ENCODE data around the gene NRXN3. TPM values are rescaled to one million over a fixed set of nuclear protein-coding genes. Genes with fewer than 3 reads are reported as not detected.

The NRXN3 gene
- total and polyA plus RNA-seq, 2 of the 4 experiments (the other 2 are of a cell fraction), result 4.8 to 25.1 TPM

DNA sequence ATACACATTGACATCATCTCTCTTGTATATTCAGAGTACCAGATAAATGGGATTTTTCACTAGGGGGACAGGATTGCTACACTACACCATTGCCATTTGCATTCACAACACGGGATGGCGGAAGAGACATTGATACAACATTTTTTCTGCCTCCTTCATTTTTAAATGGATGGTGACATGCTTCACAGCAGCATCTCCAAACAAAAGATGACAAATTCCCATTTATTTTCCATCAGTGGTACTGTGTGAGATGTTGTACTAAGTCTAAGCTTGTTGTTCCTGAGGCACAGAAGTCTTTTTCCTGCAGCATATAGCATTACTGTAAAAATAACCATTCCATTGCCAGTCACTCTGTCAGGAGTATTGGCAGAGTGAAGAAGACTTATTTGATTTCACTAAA is 912.7 kb downstream of the NRXN3 start:
- Histone ChIP-seq H4K5ac (ENCODE audit: low read depth, low read length) (no peak overlapping the region), H3K9ac (ENCODE audit: low read depth, low read length) (no peak overlapping the region), H2AFZ (replicated peaks; ENCODE audit: low read length, poor library complexity) (no peak overlapping the region), H2BK120ac (ENCODE audit: low read depth, low read length) (no peak overlapping the region), H3K4ac (ENCODE audit: low read depth, low read length) (no peak overlapping the region), H3K9me3 (ENCODE audit: control insufficient read depth, insufficient read depth, low read length) (no peaks in the 10 kb centered on the region), H3K79me1 (ENCODE audit: low read depth in 1 of 2, low read length in 2 of 2) (no peaks in the 10 kb centered on the region), H3K18ac (ENCODE audit: low read depth, low read length) (no peak overlapping the region), H4K20me1 (ENCODE audit: insufficient read depth, low read length) (no peaks in the 10 kb centered on the region), H3K27me3 (ENCODE audit: control insufficient read depth, insufficient read depth, low read length) (peaks cover 13% of the 10 kb centered on the region), H3K4me1 (ENCODE audit: control insufficient read depth, insufficient read depth, low read length) (no peaks in the 10 kb centered on the region), H2BK5ac (ENCODE audit: low read depth, low read length, poor library complexity, severe bottlenecking) (no peak overlapping the region), H3K23ac (ENCODE audit: low read depth, low read length) (no peak overlapping the region), H3K56ac (ENCODE audit: extremely low read depth, insufficient read depth, low read length) (no peak overlapping the region), H2BK15ac (ENCODE audit: low read depth, low read length) (no peak overlapping the region), H3K4me3 (ENCODE audit: insufficient read depth, low read depth, low read length) (no peak overlapping the region), H2AK5ac (ENCODE audit: low read depth, low read length) (no peak overlapping the region), H4K91ac (ENCODE audit: insufficient read depth, low read depth, low read length) (no peak overlapping the region), H4K8ac (ENCODE audit: low read depth in 2 of 2, low read length in 2 of 2) (no peak overlapping the region), H2BK20ac (ENCODE audit: low read depth, low read length) (no peak overlapping the region), H3K36me3 (ENCODE audit: control insufficient read depth, insufficient read depth, low read length) (no peaks in the 10 kb centered on the region), H3K14ac (replicated peaks; ENCODE audit: low read depth, low read length) (no peak overlapping the region), H2AK9ac (replicated peaks; ENCODE audit: low read depth, low read length, poor library complexity) (no peak overlapping the region), H3K27ac (ENCODE audit: insufficient read depth, low read length) (no peak overlapping the region), H3K4me2 (ENCODE audit: low read depth, low read length) (no peak overlapping the region), H3K9me1 (ENCODE audit: insufficient read depth, low read length) (no peaks in the 10 kb centered on the region)
- DNase-seq, result no peak
- no peak for ATAC-seq (ENCODE audit: low read depth)
- in situ Hi-C loops (cut with MboI; ENCODE audit: low sequenced_read_pairs), result no loop called here
- dilution Hi-C loops (cut with HindIII; ENCODE audit: low sequenced_read_pairs, unreplicated experiment), result no loop called here
- no TSS peak for BruUV-seq (replicated peaks)
- CTCF ChIA-PET, result no interaction called here
- intact Hi-C loops (cut with micrococcal nuclease), result no loop called here
- POLR2A ChIA-PET (ENCODE audit: unreplicated experiment), result no interaction called here
- TF ChIP-seq RFX5 (IDR thresholded peaks at IDR 0.05; ENCODE audit: low read depth, low read length) (no peak), CEBPB (IDR thresholded peaks at IDR 0.05; ENCODE audit: low read depth, low read length) (no peak), POLR2A (IDR thresholded peaks at IDR 0.05; ENCODE audit: low read depth, low read length) (no peak), SMC3 (IDR thresholded peaks at IDR 0.05; ENCODE audit: low read depth, low read length) (no peak), FOS (IDR thresholded peaks at IDR 0.05; ENCODE audit: low read depth, low read length) (no peak), RCOR1 (IDR thresholded peaks at IDR 0.05; ENCODE audit: insufficient replicate concordance, low read length) (no peak), MAFK (IDR thresholded peaks at IDR 0.05; ENCODE audit: low read depth, low read length) (no peak), MXI1 (IDR thresholded peaks at IDR 0.05; ENCODE audit: borderline replicate concordance, low read depth, low read length) (no peak), RAD21 (IDR thresholded peaks at IDR 0.05; ENCODE audit: low read length) (no peak), CHD1 (IDR thresholded peaks at IDR 0.05; ENCODE audit: low read depth, low read length) (no peak)
- TF ChIP-seq, protein P1, sequence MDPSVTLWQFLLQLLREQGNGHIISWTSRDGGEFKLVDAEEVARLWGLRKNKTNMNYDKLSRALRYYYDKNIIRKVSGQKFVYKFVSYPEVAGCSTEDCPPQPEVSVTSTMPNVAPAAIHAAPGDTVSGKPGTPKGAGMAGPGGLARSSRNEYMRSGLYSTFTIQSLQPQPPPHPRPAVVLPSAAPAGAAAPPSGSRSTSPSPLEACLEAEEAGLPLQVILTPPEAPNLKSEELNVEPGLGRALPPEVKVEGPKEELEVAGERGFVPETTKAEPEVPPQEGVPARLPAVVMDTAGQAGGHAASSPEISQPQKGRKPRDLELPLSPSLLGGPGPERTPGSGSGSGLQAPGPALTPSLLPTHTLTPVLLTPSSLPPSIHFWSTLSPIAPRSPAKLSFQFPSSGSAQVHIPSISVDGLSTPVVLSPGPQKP (IDR thresholded peaks at IDR 0.05; ENCODE audit: borderline replicate concordance, low read depth, low read length), result no peak
- TF ChIP-seq, protein P2, sequence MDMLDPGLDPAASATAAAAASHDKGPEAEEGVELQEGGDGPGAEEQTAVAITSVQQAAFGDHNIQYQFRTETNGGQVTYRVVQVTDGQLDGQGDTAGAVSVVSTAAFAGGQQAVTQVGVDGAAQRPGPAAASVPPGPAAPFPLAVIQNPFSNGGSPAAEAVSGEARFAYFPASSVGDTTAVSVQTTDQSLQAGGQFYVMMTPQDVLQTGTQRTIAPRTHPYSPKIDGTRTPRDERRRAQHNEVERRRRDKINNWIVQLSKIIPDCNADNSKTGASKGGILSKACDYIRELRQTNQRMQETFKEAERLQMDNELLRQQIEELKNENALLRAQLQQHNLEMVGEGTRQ (IDR thresholded peaks at IDR 0.05; ENCODE audit: low read depth, low read length), result no peak
- no CpG with 5 or more reads among the region's 2 CpGs for WGBS, 2 experiments (ENCODE audit: extremely low coverage in 2 of 2, insufficient read length in 1 of 2)

Data from IMR-90 (cell line).